Left forelimb (tissue), 1 donor: Measurements from ENCODE around the gene NCAPH2.

Experiments
- DNase-seq: peaks from one replicate; pipeline ENCODE4 v3.0.0-alpha.2; 2018; ENCODE audit warnings: low spot score

The NCAPH2 gene

DNA sequence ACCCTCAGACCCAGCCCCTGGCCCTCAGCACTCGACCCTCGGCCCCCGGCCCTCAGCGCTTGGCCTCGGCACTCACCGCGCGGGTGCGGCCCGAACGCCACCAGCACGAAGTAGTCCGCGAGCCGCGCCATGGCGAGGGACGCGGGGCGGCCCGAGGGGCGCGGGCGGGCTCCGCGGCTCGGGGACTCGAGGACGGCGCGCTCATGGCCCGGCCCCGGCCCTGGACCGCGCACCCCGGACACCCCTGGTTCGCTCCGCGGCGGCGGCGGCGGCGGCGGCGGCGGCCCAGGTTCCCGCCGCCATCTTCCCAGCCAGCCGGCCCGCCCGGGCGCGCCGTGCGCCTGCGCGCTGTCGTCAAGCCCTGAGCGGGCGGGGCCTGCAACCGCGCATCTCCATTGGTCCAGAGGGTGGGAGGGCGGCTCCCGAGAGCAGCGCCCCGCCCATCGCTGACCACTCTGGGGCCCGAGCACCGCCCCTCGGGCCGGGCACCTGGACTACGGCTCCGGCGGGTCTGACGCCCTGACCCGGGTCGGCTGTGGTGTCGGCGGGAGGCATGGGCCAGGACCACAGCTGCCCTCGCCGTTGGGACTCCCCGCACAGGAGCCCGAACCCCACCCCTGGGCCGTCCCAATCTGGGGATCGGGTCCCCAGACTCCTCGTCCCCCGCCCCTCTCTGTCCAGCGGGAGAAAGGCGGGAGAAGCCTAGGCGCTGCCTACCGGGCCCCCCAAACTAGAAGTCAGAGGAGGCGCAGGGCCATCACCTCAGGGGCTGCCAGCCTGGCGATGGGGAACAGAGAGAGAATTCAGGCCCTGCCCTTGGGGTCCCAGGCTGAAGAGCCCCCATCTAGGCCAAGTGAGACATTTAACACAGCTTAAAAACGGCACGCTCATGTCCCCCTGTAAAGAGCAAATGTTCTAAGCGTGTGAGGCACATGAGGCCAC lies 33.0 kb upstream of the NCAPH2 start, which contains the start of gene SBF1:
TSS of gene SBF1 (minus strand) at position 326 of the 942 bp plus-strand sequence. CDS start at position 131, 195 bp downstream.
- peak; percentile 94 for DNase-seq

DNA sequence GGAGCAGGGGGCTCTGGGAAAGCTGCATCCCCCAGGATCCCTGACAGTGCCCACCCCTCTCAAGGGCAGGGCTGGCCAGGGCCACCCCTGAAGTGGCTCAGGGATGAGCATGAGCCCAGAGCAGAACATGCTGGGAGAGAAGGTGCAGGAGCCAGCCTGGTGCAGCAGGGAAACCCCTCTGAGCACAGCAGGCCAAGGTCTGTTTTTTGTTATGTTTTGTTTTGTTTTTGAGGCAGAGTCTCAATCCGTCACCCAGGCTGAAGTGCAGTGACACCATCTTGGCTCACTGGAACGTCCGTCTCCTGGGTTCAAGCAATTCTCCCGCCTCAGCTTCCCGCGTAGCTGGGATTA lies 32.4 kb upstream of the NCAPH2 start:
- no peak for DNase-seq

DNA sequence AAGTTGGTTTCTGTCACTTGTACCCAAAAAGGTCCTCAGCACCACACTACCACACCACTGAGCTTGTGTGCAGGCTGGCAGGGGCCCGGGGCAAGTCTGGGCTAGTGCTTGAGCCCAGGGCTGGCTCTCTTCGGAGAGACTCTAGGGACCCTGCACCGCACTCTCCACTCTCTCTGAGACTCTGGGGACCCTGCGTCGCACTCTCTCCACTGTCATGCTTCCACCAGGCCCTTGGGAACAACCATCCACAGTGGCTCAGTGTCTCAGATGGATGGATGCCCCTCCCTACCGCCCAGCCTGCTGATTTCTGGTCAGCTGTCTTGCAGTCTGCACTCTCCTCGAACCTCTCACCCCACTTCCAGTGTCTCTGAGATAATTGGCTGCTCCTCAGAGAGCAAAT lies 31.2 kb upstream of the NCAPH2 start:
- no peak for DNase-seq

DNA sequence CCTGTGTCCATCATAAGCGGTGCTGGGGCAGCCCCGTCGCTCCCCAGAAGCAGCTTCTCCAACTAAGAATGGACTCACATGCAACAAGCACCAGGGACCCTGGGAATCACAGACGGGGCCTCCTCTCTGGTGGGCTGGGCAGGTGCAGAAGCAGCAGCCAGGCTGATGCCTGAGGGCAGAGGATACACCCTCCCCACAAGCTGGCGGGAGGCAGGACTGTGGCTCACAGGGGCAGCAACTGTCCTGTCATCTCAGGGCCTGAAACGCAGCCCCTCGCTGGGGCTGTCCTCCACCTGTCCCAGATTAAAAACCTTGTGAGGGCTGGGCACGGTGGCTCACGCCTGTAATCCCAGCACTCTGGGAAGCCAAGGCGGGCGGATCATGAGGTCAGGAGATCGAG lies 30.1 kb upstream of the NCAPH2 start:
- no peak for DNase-seq

DNA sequence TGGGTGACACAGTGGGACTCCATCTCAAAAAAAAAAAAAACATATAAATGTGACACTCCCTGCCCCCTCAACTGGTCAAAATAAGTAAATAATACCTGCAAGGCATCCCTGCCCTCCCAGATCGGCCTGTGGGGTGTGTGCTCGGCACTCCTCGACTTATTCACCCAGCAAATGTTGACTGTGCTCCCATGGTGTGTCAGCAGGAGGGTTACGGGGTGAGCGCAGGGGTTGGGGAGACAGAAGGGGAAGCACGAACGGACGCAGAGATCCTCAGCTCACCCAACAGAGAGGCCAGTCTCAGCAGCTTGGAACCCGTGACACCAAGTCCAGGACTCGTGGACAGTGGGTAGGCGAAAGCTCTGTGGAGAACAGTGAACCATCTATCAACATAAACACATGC lies 28.3 kb upstream of the NCAPH2 start:
- no peak for DNase-seq

DNA sequence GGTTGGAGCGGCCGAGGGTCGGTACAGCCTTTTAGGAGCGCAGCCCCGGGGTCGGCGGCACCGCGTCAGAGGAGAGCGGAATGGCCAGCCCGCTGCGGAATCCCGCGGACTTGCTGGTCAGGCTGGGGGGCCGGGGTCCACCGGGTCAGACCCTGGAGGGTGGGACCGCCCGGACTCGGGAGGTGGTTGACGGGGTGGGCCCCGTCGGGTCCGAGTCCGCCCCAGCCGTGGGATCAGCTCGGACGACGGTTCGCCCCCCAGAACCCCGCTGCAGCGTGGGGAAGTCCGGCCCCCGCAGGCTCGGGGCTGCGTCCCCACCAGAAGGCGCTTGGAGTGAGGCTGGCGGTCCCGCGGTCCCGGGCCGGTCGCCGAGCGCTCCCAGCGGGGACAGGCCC lies 27.0 kb upstream of the NCAPH2 start:
- DNase-seq = no peak

DNA sequence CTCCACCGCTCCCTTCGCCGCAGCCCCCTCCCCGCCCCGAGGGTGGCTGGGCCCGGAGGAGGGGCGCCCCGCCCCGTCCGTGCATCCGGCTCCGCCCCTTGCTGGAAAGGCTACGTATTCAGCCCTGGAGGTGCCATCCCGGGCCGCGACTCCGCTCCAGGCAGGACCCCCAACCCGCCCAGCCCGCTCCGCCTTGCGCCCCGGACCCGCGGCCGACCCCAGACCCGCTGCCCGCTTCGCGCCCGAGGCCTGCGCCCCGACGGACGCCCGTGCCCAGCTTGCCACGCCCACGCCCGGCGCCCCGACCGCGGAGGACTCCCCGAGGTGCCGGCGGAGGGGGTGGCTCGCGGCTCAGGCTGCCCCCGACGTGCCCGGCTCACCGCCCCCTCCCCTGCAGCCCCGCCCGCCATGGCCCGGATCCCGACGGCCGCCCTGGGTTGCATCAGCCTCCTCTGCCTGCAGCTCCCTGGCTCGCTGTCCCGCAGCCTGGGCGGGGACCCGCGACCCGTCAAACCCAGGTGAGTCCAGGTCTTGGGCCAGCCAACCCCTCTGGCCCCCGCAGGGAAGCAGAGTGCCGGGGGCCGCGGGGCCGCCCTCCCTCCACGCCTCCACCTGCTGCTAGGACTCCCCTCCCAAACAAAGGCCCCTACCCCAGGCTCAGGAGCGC lies 26.5 kb upstream of the NCAPH2 start, which contains the start of gene ADM2:
TSS of gene ADM2 (plus strand) at position 104 of the 667 bp plus-strand sequence. CDS start at position 409, 305 bp downstream.
- DNase-seq = no peak

DNA sequence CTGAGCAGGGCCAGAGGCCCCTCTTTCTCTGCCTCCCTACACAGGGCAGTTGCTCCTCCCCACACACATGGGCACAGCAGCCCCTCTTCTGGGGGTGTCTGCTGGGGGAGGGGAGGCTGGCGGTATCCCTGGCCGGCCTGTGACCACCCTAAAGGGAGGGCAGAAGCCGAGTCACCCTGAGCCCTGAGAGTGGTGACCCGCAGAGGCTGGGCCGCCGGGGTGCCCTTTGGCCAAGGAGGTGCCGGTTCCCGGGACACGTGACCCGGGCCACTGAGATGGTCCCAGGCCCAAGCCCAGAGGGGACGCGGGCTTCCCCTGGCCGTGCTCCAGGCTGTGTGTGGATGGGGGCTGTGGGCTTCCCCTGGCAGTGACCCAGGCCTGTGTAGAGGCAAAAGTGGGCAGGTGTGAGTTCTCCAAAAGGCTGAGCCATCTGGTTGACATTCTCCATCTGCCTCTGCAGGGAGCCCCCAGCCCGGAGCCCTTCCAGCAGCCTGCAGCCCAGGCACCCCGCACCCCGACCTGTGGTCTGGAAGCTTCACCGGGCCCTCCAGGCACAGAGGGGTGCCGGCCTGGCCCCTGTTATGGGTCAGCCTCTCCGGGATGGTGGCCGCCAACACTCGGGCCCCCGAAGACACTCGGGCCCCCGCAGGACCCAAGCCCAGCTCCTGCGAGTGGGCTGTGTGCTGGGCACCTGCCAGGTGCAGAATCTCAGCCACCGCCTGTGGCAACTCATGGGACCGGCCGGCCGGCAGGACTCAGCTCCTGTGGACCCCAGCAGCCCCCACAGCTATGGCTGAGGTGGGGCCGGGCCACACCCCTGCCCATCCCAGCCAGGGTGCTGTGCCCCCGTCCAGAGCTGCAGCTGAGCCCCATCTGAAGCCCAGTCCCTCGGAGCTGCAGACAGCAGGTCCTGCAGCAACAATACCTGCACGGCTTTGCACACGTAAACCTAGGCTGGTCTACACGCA lies 25.6 kb upstream of the NCAPH2 start:
- no peak for DNase-seq

DNA sequence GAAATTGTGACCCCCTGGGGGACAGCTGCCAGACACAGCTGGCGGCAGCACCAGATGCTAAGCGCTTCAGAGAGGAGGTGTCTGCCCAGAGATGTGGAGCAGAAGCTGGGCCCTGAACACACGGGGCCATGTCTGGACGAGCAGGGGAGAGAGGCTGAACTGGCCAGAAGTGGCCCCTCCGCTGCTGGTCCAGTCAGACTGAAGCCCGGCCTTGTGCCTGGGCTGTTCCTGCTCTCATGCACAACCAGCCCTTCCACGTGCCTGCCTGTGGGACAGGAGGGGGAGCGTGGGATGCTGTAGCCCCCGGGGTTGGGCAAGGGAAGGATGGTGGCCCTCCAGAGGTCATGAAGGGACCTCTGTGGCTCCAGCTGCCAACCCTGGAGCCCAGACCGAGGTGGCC lies 24.9 kb upstream of the NCAPH2 start:
- DNase-seq = no peak

DNA sequence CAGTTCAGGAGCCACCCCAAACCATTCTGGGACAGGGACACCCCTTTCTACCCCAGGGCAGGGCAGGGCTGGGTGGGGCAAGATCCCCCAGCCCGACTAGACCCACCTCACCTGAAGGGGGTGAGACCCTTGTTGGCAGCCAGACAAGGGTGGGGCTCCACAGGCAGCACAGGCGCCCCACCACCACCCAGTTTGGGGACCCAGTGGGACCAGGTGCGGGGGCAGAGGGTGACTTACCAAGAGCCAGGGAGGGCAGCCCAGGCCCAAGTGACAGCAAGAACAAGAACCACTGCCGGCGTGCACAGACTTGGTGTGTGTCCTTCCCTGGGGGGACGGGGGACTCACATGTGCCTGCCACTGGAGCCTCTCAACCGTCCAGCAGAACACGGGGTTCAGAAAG lies 24.5 kb upstream of the NCAPH2 start:
- DNase-seq = no peak

DNA sequence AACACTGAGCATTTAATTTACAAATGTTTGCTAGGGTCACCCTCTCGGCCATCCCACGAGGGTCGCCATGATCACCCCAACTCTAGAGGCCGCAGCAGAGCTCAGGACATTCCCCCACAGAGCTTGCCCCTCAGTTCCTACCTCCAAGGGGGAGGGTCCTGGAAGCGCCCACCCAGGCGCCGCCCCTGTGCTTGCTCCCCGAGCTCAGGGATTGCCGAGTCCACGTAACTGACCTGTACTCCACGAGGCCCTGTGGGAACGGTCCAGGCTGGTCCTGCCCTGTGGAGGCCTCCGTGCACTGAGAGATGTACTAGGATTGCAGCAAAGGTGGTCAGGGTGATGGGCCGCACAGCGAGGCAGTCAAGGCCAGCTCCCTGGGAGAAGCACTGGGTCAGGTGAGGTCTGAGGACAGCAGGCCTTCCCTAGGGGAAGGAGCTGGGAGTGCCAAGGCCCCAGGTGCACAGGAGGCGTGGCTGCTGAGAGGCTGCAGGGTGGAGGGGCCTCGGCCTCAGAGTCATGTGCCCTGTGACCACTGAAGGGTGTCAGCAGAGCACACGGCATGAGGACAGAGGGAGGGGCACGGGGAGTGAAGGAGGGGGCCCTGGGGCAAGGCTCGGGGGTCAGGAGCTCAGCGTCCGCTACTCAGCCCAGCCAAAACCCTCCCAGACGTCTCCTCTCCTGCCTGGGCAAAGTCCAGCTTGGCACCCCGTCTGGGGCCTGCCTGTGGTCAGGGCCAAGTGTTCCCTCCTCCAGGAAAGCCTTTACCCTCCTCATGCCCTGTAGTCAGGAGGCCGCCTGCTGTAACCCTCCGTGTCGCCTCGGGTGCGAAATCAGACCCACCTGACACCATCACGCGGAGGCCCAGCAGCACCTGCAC lies 23.8 kb upstream of the NCAPH2 start:
- no peak for DNase-seq

DNA sequence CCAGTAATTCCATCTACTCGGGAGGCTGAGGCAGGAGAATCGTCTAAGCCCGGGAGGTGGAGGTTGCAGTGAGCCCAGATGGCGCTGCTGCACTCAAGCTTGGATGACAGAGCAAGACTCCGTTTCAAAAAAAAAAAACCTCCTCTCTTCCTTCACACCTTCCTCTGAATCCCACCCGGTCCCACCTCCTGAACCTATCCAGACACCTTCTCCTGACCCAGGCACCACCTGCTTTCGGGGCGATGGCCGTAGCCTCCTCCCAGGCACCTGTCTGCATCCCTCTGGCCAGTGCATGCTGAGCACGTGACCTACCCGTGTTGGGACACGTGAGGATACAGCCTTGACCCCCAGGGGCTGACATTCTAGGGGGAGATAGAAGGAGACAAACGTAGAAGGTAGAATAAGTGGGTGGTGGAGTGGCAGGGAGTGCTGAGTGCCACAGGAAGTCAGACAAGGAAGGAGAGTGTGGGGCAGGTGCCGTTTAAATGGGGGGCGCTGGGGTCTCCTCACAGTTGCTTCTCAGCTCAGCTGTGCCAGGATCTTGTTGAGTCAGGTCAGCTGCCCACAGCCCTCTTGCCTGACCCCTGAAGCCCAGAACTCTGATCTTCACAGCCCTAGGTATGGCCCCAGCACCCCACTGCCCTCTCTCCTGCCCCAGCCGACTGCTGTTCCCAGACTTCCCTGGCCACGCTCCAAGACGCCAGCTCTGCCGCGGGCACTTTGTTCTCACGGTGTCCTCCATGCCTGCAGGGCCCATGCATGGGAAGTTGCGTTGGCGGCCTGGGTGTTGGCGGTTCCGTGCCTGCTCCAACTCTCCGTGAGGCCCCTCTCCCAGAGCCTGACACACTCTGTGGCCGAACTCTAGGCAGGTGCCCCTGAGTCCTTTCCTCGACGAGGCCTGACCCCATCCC lies 22.5 kb upstream of the NCAPH2 start:
- no peak for DNase-seq

DNA sequence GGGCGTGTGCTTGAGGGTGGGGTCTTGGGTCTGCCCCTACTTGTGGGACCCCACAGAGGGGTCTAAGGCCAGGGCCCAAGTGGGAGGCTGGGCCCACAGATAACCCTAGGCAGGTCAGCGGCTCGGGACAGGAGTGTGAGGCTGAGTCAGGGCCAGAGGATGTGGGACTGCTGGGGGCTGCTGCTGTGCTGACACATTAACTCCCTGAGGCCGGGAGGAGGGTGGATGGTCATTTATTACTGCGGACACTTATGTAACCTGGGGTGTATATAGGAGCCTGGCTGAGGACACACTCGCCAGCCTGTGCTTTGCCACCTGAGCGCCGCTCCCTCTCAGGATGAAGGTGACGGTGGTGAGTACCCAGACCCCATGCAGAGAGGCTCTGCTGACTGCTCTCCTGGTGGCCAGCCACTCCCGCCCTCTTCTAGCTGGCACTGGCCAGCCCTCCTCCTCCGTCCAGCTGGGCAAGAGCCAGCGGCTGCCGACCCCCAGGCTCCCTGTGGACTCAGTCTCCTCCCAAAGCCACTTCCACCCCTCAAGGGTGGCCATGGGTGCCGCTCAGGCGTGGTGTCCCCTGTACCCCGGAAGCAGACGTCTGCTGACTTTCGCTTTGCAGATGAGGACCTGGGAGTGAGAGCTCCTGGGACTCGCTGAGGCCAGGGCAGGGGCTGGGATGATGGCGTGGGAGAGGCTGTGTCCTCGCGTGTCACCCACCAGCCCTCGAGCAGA lies 21.3 kb upstream of the NCAPH2 start, which contains the start of gene MIOX:
TSS of gene MIOX (plus strand) at position 299 of the 729 bp plus-strand sequence. CDS start at position 338, 39 bp downstream.
- DNase-seq = no peak

DNA sequence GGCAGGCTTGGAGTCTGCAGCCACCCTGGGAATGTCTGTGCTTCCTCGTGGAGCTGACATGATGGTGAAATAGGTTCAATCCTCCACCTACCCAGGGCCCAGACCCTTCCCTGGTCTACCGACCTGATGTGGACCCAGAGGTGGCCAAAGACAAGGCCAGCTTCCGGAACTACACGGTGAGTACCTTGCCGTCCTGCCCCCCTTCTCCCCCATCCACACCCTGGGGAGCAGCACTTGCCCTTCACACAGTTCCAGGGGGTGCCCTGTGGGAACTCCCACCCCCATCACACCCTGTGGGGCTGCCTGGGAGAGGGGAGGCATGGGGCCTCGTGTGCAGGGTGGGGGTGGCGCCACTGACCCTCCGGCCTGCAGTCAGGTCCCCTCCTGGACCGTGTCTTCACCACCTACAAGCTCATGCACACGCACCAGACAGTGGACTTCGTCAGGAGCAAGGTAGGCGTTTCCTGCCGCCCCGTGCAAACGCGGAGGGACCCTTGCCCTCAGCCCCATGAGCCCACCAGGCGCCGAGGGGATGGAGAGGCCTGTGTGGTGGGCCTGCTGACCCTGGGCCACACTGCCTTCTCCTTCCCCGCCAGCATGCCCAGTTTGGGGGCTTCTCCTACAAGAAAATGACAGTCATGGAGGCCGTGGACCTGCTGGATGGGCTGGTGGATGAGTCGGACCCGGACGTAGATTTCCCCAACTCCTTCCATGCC lies 20.6 kb upstream of the NCAPH2 start:
- no peak for DNase-seq

DNA sequence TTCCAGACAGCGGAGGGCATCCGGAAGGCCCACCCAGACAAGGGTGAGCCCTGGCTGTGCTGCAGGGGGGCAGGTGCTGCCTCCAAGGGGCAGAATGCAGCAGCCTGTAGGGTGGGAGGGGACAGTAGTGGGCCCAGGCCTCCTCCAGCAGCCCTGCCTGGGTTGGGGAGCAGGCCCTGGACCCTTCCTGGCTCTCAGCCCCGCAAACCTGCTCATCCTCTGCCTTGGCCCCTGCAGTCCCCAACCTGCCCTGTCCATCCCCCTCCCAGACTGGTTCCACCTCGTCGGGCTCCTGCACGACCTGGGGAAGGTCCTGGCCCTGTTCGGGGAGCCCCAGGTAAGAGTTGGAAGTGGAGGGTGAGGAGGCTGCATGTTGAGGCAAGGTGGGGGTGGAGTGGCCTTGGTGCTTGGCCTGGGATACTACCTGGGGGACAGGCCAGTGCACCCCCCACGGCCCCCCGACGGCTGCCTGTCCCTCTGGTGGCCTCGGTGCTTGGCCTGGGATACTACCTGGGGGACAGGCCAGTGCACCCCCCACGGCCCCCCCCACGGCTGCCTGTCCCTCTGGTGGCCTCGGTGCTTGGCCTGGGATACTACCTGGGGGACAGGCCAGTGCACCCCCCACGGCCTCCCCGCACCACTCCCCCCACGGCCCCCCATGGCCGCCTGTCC lies 19.9 kb upstream of the NCAPH2 start:
- DNase-seq = no peak

DNA sequence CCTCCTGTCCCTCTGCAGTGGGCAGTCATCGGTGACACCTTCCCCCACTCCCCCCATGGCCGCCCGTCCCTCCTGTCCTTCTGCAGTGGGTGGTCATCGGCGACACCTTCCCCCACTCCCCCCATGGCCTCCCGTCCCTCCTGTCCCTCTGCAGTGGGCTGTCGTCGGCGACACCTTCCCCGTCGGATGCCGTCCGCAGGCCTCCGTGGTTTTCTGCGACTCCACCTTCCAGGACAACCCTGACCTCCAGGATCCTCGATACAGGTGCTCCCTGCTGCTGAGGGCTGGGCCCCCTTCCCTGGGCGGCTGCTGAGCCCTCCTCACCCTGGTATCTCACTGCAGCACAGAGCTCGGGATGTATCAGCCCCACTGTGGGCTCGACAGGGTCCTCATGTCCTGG lies 19.1 kb upstream of the NCAPH2 start:
- DNase-seq = no peak

DNA sequence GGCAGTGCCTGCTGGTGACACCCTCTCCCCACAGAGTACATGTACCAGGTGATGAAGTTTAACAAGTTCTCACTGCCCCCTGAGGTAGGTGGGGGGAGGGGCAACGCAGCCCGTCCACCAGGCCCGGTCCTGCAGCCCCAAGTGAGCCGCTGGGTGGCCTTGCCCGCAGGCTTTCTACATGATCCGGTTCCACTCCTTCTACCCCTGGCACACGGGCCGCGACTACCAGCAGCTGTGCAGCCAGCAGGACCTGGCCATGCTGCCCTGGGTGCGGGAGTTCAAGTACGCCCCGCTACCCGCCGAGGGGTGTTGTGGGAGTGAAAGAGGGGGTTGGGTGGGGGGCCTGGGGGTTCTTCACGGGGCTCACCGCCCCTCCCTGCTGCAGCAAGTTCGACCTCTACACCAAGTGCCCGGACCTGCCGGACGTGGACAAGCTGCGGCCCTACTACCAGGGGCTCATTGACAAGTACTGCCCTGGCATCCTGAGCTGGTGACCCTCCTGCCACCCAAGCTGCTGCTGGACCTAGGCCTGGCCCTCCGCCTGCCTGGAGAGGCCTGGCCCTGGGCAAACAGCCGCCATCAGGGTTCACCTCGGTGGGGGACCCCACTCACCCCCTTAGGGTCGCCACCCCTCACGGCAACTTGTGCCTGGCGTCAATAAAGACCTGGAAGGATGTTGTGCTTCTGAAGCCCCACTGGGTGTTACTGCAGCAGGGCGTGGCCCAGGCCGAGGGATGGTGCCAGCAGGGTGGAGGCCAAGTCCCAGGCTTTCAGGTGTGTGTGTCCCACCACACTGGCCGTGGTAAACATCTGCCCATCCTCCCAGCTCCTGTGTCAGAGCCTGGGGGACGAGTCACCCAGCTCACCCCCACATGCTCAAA lies 18.4 kb upstream of the NCAPH2 start:
- DNase-seq = no peak
